CD4-positive, alpha-beta T cell treated with Interferon alpha-2 for 1 hour (primary cell): ENCODE data around the gene ICAM4.
"Not testable (repeated sequence)": the region's sequence is repeated elsewhere in the genome, so short reads cannot be mapped to it uniquely, and the experiment has no call there.

Experiments used
- DNase-seq, 2 donors: peaks; one replicate each; pipeline ENCODE4 v3.0.0-alpha.2; 2020 to 2022

ICAM4 gene

GRCh38 chr19:10320602-10321416, 34.1 kb downstream of the ICAM4 start:
- no peak for DNase-seq

- no peak for DNase-seq
These were observed 34.7 kb downstream of the ICAM4 start for GRCh38 chr19:10321417-10321797.

GRCh38 chr19:10321874-10322835, 35.4 kb downstream of the ICAM4 start:
- no peak for DNase-seq

GRCh38 chr19:10325732-10326131, 39.0 kb downstream of the ICAM4 start:
- DNase-seq, result no peak

GRCh38 chr19:10327793-10328192, 41.0 kb downstream of the ICAM4 start:
- DNase-seq, result no peak

DNA sequence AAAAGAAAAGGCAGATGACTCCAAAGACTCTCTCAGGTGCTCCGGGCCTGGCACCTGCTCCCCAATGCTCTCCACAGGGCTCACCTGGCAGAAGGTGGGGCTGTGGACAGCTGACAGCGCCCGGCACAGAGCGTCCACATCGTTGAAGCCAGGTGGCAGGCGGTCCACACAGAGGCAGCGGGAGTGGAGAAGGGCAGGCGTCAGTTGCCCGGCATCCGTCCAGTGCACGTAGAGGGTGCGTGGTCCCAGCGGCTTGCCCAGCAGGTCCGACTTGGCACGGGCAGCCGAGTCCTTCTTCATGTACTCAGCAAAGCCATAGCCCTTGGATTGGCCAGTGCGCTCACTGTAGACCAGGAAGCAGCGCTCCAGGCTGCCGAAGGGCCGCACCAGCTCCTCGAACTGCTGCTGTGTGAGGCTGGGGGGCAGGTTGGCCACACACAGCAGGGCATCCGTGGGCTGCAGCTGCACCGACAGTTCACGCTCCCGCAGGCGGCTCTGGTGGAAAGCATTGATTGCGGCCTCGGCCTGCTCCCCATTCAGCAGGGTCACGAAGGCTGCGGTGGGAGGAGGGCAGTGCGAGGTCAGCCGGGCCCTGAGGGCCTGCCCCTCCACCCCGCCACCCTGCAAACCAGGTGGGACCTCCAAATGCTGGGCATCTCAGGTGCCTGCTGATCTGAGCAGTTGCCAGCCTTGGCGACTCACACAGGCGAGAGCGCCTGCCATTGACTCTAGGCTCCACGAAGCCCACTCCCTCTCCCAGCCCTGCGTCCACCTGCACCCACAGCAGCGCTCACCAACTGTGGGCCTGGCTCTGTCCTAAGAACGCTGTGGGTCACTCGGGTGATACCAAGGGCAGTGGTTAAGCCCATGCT, 42.0 kb downstream of the ICAM4 start:
- DNase-seq, result no peak

DNA sequence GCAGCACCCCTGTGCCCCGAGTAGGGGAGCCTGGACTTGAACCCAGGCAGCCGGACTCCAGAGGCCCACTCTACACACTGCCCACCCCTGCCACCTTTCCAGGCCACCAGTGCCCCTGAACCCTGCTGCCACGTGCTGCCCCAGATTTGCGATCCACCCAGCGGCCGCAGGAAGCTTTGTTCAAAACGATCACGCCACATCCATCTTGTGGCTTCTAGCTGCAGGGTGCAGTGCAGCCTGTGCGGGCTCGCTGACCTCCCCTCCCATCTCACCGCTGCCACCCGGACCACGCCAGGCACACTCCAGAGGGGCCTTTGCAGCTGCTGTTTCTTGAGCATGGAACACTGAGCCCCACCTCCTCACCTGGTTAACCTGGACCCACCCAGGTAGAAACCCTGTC, 42.8 kb downstream of the ICAM4 start:
- no peak for DNase-seq

GRCh38 chr19:10332158-10332964, 45.6 kb downstream of the ICAM4 start:
- DNase-seq, result no peak

DNA sequence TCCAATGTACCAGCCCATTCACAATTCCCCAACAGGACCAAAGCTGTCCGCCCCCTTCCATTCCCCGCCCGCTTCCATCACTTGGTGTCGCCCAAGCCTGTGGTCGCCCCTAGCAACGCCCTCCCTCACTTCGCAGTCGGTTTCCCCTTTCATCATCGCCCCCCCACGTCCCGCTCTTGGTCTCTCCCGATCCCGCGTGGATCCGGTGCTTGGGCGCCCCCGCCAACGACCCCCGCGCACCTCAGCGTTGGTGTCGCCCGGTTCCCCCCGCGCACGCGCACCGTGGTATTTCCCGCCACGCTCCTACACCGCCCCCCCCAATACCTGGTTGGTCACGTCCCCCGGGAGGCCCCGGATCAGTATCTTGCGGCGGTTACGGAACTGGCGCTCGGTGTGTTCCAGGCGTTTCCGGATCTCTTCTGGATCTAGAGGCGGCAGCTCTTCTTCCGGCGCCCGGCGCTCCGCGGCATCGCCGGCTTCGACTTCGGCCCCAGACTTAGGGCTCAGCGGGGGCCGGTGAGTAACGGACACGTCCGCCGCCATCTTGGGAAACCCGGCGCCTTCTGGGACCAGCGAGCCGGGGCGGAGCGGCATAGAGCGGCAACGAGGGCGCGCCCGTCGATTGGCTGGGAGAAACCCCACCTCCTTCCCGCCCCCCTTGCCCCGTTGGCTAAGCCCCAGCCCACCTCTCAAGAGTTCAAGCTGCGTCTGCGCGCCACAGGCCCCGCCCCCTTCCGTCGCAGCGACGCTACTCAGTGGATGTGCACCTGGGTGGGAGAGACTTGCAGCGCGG, 46.4 kb downstream of the ICAM4 start, which contains the start of gene RAVER1:
TSS of gene RAVER1 (minus strand) at position 565 of the 793 bp plus-strand sequence. CDS start at position 543, 22 bp downstream.
- peak; percentile 97 to 98 for DNase-seq

DNA sequence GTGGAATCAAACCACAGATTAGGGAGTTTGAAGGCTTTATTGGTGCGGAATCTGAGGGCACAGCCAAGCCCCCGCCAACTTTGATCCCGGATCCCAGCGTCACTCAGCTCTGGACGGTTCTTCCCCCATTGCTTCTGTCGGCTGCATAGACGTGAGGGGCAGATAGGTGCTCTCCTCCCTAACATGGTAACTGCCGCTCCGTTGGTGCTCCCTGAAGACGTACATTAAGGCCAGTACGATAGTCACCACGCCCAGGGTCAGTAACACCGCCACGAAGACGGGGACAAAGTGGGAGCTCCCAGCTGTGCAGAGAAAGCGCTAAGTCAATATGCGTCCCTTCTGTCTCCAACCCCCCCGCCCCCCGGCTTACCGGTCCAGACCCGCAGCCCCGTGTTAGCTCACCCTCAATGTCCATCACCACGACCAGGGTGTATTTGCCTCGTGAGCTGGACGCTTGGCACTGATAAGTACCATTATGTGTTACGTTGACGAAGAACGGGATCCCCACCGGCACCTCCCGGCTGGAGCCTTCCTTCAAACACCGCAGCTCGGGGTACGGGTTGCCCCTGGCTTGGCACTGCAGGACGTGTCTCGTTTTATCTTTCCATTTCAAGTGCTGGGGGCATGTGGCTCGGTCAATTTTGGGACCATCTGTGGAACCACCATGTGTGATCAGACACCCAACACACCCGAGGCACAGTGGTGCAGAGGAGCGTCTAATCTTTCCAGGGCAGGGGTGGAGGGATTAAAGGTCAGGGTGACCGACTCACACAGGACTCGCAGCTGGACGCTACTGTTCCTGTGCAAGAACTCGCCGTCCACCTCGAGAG, 47.2 kb downstream of the ICAM4 start:
- no peak for DNase-seq

GRCh38 chr19:10334588-10335351, 48.0 kb downstream of the ICAM4 start:
- DNase-seq, result peak; percentile 41 to 42

GRCh38 chr19:10335352-10335985, 48.7 kb downstream of the ICAM4 start:
- DNase-seq, result no peak

GRCh38 chr19:10336725-10337124, 50.0 kb downstream of the ICAM4 start:
- DNase-seq, result not testable (repeated sequence)
